ENCODE data around the gene SLC25A25.

Gene SLC25A25

GRCh38 chr9:128121466-128121810 lies 53.4 kb downstream of the SLC25A25 start:
- Histone ChIP-seq H3K4me3 (ENCODE audit: low read depth, low read length) (no peak overlapping the region), H3K36me3 (peaks cover 43% of the 10 kb centered on the region), H3K4me1 (peaks cover 13% of the 10 kb centered on the region), H3K9me3 (no peaks in the 10 kb centered on the region), H3K27me3 (no peaks in the 10 kb centered on the region)
- no peak for TF ChIP-seq CTCF (IDR thresholded peaks at IDR 0.05; ENCODE audit: low read depth, low read length)
- DNase-seq: no peak

- Histone ChIP-seq H3K4me3 (ENCODE audit: low read depth, low read length) (no peak overlapping the region), H3K27me3 (no peaks in the 10 kb centered on the region), H3K36me3 (peaks cover 43% of the 10 kb centered on the region), H3K4me1 (peaks cover 13% of the 10 kb centered on the region), H3K9me3 (no peaks in the 10 kb centered on the region)
- no peak for TF ChIP-seq CTCF (IDR thresholded peaks at IDR 0.05; ENCODE audit: low read depth, low read length)
- DNase-seq: no peak
These were observed 54.1 kb downstream of the SLC25A25 start for GRCh38 chr9:128121924-128122808.

- no peak for TF ChIP-seq CTCF (IDR thresholded peaks at IDR 0.05; ENCODE audit: low read depth, low read length)
- peaks cover 13% of the 10 kb centered on the region for H3K4me1 ChIP-seq
- H3K36me3 ChIP-seq: peaks cover 46% of the 10 kb centered on the region
These were observed 54.8 kb downstream of the SLC25A25 start for GRCh38 chr9:128122809-128123175.

GRCh38 chr9:128123451-128124080 lies 55.5 kb downstream of the SLC25A25 start:
- Histone ChIP-seq H3K9me3 (no peaks in the 10 kb centered on the region), H3K36me3 (peaks cover 46% of the 10 kb centered on the region), H3K4me1 (peaks cover 13% of the 10 kb centered on the region), H3K4me3 (ENCODE audit: low read depth, low read length) (no peak overlapping the region), H3K27me3 (no peaks in the 10 kb centered on the region)
- DNase-seq: no peak
- no peak for TF ChIP-seq CTCF (IDR thresholded peaks at IDR 0.05; ENCODE audit: low read depth, low read length)

More at GRCh38 chr9:128122809-128123175, 54.8 kb downstream of the SLC25A25 start:
- H3K4me3 ChIP-seq (ENCODE audit: low read depth, low read length): no peak overlapping the region
- H3K9me3 ChIP-seq: no peaks in the 10 kb centered on the region
- DNase-seq: no peak
- no peaks in the 10 kb centered on the region for H3K27me3 ChIP-seq

GRCh38 chr9:128124451-128124850 lies 56.4 kb downstream of the SLC25A25 start:
- no peaks in the 10 kb centered on the region for H3K9me3 ChIP-seq
- H3K27me3 ChIP-seq: no peaks in the 10 kb centered on the region
- no peak for DNase-seq
- TF ChIP-seq CTCF (IDR thresholded peaks at IDR 0.05; ENCODE audit: low read depth, low read length): no peak
- H3K4me1 ChIP-seq: peaks cover 13% of the 10 kb centered on the region
- no peak overlapping the region for H3K4me3 ChIP-seq (ENCODE audit: low read depth, low read length)
- peaks cover 46% of the 10 kb centered on the region for H3K36me3 ChIP-seq
